ENCODE data around the gene CCDC51.

DNA sequence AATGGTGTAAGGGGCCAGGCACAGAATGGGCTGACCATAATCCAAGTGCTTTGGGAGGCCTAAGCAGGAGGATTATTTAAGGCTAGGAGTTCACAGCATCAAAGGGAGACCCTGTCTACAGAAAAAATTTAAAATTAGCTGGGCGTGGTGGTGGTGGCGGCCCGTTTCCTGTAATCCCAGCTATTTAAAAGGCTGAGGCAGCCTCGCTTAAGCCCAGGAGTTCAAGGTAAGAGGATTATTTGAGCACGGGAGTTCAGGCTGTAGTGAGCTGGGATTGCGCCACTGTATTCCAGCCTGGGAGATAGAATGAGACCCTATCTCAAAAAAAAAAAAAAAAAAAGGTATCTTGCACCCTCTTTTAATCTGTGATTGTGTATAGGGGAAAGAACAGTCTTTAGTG lies 2.0 kb upstream of the CCDC51 start:
- TF ChIP-seq CTCF (IDR thresholded peaks at IDR 0.05) (no peak), POLR2A (IDR thresholded peaks at IDR 0.05) (no peak), EP300 (IDR thresholded peaks at IDR 0.05) (no peak)

Measured in tibial nerve (tissue), 4 donors.